Activated effector memory CD4-positive, alpha-beta T cell treated with Interleukin-2 at 50 U/mL for 16 hours (primary cell): ENCODE measurements around the gene PACSIN2.
"Not testable (repeated sequence)": the region's sequence is repeated elsewhere in the genome, so short reads cannot be mapped to it uniquely, and the experiment has no call there.

Source experiments
- DNase-seq: peaks from one replicate; pipeline ENCODE4 v3.0.0-alpha.2; 2020

Gene PACSIN2

GRCh38 chr22:42943981-42944380 is 71.0 kb downstream of the PACSIN2 start:
- DNase-seq, result no peak

- DNase-seq, result no peak
Observed at GRCh38 chr22:42942351-42942750, 72.6 kb downstream of the PACSIN2 start.

DNA sequence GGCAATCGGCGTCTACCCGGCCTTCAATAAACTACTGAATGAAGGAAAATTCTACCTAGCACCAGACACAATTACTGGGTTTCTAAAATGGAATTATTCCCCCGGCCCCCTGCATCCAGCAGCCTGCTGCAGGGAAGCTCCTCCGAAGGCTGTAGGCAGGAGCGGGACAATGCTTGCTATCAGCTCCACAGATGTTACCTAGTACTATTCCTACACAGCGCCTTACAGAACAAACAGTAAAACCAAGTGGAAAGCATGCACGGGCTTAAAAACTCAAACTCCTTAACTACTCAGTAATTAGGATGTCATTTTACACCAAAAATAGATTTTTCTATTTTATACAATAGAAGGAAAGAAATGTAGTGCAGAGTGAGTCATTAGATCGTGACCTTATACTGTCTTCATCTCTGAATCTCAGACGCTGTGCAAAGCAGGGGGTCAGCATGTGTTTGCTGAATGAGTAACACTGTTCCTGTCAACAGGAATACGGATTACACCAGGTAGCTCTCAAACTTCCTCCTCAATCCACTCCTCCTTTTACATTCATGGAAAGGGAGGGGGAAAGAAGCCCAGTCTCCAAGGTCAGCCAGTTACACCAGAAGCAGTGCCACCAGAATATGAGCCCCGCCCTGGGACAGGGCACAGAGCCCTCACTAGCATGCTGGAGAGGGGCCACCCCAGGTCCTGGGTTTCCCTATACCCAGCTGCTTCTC is 74.9 kb downstream of the PACSIN2 start:
- DNase-seq, result no peak

GRCh38 chr22:42939451-42939881 is 75.5 kb downstream of the PACSIN2 start:
- DNase-seq, result no peak

GRCh38 chr22:42938976-42939375 is 76.0 kb downstream of the PACSIN2 start:
- DNase-seq, result no peak

DNA sequence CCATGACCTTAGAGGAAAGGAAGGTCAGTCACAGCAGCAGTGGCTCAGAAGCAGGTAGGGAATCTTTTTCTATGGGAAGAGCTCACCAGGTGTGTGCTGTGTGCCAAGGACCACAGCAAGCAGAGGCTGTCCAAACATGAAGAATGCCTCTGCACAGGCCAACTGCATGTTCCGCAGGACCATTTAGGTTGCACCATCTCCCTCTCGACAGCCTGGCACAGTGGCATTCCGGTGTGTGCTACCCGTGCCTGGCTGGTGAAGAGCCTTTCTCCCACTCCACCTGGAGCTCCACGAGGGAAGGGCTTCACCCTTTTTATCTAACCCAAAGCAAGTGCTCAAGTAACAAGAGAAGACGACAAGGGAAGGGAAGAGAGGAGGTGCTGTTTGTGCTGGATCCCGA is 76.5 kb downstream of the PACSIN2 start:
- no peak for DNase-seq

DNA sequence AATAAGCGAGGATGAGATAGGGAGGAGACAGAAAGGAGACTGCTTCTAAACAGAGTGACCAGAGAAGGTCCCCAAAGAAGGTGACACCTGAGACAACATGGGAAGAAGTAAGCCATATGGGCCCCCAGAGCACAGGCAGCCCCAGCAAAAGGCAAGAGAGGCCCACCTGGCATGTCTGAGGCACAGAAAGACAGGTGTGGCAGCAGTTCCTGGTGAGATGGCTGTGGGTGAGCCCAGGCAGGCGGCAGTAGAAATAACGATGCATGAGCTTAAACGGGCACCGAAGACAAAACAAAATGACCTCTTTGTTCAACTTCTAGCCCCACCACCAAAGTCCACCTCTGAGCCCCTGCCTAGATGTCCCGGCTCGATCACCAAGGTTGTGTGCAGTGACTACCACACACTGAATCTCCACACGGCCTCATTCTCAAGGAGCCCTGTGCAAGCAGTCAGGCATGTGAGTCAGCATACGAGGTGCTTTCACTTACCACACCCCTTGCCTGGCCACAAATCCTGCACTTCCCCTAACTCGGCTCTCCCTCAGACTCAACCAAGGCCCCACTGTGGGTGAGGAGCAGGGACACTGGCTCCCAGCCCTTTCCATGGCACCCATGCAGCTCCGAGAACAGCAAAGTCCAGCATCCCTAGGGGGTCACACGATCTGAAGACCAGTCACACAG is 77.6 kb downstream of the PACSIN2 start:
- no peak for DNase-seq

DNA sequence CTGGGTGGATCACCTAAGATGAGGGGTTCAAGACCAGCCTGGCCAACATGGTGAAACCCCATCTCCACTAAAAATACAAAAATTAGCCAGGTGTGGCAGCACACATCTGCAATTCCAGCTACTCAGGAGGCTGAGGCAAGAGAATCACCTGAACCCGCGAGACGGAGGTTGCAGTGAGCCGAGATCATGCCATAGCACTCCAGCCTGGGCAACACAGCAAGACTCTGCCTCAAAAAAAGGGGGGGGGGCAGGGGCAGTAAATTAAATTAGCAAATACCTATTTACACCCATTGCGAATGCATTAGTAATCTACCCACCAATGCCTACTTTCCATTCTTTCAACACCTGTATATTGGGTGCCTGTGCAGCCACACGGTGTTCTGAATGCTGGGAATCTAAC is 78.3 kb downstream of the PACSIN2 start:
- not testable (repeated sequence) for DNase-seq

DNA sequence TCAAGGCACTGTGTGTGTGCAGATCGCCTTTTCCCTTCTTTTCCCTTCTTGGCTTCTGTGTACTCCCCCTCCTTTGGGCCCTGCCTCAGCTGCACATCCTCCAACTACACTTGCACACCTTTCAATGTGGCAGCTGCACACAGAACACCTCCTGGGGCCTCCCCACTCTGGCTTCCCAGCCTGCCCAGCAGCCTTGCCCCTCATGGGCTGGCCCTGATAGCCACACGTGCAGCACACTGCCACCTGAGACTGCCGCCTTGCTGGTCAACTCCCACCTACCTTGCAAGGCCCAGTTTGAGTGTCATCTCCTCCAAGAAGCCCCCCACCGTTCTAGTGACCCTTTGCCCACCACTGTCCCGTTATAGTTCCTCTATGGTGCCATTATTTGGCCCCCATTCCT is 80.6 kb downstream of the PACSIN2 start:
- no peak for DNase-seq

DNA sequence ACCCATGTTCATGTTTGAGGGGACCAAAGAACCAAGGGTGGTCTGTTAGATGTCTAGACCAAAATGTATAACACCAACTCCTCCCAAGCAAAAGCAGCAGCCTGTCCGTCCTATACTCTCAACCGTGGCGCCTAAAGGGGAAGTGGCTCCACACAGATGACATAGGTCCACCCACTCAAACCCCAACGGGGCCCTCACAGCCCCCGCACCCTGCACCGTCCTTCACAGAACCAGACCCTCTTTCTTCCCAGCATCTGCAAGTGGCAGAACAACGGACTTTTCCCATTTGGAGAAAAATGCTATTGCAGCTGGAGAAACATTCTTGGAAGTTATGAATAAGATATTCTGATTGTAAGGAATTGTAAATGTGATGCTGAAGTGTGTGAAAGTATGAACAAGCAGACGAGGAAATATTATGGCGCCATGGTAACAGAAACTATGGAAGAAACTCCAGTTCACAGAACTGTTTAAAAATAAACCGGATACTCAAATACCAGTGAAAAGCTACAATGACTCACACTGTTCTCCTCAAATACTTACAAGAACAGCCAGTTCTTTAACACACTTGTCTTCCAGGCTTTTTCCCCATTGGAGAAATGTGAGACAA is 81.4 kb downstream of the PACSIN2 start:
- no peak for DNase-seq

DNA sequence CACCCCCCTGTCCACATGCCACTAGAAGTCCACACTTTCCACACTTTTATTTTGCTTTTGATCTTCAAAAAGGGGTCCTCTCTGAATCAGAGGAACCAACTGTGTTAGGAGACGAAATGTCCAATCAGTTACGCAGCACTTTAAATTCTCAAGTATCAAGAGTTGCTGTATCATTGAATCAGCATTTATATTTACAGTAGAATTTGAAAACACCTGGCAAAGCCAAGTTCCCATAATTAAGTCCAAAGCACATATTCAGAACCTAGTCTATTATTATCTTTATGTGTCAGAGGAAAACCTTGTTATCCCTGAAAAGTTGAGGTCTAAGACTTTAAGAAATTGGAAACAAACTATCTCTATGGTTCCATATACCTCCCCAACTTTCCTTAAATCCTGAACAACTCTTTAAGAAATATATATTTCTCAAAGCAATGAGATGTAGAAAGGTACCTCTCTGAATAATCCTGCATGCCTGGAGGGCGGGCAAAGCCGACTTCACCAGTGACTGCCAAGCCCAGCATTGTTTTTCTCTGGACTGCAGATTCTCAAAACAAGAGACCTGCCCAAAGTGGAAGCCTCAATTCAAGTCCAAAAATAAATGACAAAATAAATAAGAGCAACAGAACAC is 82.0 kb downstream of the PACSIN2 start:
- DNase-seq, result no peak

GRCh38 chr22:42932197-42932519 is 82.8 kb downstream of the PACSIN2 start:
- no peak for DNase-seq

DNA sequence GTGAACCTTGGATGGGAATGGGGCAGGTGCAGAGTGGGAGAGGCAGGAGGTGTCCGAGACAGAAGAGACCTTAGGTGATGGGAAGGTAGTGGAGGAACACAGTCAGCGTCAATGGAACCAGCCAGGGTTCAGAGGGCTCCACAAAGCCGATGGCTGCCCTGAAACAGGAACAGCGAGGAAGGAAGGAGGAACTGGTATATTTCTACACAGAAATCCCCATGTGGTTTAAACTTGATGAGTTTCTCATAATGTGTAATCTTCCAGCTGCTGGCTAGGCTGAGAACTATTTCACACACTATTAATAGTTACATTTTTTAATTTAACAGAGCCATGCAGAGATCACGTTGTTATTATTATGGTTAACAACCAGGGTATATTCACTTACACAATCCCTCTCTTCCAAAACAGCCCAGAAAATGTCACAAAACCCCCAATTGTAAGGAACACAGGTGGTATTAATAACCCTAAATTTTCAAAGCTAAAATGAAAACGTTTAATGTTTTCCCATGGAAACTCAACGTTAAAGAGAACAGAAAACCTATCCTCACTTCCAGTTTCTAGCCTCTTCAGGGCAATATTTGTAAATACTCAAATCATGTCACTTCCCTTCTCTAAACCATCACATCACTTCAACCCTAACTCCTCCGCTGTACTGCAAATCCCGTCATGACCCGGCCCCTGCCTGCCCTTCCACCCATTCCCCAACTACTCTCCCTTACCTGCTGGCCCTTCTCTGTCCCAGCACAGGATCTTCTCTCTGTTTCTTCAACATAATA is 83.3 kb downstream of the PACSIN2 start:
- no peak for DNase-seq

DNA sequence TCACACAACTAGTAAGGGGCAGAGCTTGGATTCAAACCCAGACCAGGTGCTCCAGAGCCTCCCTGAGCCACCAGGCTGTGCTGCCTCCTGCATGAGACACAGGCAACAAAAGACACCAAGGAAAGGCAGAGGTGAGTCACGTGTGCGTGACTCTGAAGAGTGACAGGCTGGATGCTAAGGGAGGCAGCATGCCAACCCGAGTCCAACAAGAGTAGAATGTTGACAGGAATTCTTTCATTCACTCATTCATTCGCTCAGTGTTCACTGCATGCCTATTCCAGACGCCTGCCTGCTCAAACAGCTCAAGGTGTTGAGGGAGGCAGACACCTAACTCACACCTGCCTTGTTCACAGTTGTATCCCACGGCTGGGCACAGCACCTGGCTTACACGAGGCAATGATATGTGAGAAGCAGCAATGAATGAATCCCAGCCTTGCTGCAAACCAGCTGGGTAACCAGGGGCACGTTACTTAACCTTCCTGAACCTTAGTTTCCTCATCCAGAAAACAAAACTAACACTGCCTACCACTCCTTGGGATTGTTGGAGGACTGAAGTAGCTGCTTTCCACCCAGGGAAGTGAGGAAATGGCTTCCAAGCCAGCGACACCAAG is 84.0 kb downstream of the PACSIN2 start:
- no peak for DNase-seq

DNA sequence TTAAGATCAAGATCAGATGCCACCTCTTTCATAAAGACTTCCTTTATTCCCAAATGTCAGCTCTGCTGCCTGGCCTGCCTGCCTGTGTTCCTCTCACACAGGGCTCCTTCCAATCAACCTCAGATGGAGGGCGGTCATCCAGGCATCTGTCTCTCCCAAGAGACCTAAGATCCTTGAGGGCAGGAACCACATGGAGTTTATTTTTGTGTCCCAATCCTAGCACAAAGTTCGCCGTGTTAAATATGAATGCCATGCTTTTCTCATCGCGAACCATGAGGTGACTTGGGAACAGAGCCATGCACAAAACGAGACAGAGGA is 85.2 kb downstream of the PACSIN2 start:
- no peak for DNase-seq

- no peak for DNase-seq
Observed at GRCh38 chr22:42928969-42929837, 85.7 kb downstream of the PACSIN2 start.

GRCh38 chr22:42927966-42928365 is 87.0 kb downstream of the PACSIN2 start:
- no peak for DNase-seq

GRCh38 chr22:42926768-42927167 is 88.2 kb downstream of the PACSIN2 start:
- no peak for DNase-seq

GRCh38 chr22:42926104-42926503 is 88.8 kb downstream of the PACSIN2 start:
- DNase-seq, result no peak

DNA sequence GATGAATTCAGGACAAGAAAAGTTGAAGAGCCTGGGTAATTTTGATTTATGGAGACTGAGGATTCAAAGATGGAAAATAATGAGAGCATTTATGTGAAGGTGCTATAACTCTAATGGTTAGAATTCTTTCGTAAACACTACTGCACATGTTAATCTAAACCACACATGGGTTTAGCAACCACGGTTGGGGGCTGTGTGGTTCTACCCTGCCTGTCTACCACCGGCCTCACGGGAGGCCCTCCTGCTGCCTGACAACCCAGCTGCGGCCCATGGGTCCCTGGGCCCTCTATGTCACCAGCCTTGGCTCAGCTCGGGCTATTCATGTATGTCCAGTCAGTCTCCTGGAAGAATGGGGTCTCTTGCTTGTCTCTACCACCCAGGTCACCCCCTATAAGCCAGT is 89.4 kb downstream of the PACSIN2 start:
- no peak for DNase-seq

DNA sequence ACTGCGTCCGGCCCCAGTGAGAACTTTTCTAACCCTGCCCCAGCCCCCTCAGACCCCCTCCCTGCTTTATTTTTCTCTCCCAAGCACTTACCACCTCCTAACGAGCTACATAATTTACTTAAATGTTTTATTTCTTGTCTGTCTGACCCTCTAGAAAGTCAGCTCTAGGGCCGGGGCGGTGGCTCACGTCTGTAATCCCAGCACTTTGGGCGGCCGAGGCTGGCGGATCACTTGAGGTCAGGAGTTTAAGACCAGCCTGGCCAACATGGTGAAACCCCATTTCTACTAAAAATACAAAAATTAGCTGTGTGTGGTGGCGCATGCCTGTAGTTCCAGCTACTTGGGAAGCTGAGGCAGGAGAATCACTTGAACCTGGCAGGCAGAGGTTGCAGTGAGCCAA is 89.9 kb downstream of the PACSIN2 start:
- DNase-seq, result not testable (repeated sequence)

DNA sequence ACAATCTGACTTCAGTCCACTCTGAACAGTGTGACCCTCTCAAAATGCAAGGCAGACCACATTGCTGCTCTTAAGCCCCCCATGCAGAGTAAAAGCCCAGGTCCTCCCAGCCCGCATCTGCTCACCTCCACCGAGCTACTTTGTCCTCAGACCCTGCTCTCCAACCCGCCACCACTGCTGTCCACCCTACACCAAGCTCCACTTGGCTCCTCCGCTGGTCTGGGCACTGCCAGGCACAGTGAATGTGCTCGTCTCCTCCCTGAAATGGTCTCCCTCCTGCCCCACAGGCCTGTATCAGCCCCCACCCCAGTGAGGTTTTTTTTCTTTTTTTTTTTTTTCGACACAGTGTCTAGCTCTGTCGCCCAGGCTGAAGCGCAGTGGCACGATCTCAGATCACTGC is 90.5 kb downstream of the PACSIN2 start:
- no peak for DNase-seq
